Measurements from ENCODE around the gene AGO3. TPM values are rescaled to one million over a fixed set of nuclear protein-coding genes. Genes with fewer than 3 reads are reported as not detected.

Gene AGO3
- total RNA-seq, 1 experiment from 2014 or later: 39.4 TPM

DNA sequence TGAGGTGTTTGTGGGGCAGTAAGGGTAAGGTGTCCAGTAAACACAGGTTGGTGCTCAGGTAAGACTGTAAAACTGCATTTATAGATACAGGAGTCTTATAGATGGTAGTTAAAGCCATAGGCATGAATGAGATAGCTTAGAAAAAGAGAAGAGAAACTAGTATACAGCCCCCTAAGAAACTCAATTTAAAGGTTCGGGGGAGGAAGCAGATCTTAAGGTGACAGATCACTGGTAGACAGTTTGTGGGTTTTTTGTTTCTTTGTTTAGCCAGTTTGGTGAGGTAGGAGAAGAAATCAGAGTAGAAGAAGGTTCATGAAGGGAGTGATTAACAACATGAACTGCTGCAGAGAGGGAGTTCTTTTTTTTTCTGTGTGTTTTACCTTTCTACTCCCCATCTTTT, 6.1 kb upstream of the AGO3 start:
- no TSS peak for BruUV-seq (replicated peaks)
- Histone ChIP-seq H3K4me1 (ENCODE audit: control insufficient read depth, insufficient read depth, low read length) (peaks cover 5% of the 10 kb centered on the region), H3K27me3 (ENCODE audit: control insufficient read depth, insufficient read depth, low read length) (no peaks in the 10 kb centered on the region), H3K4me3 (ENCODE audit: low read depth in 2 of 2, low read length in 2 of 2) (no peak overlapping the region), H3K27ac (ENCODE audit: low read length) (no peak overlapping the region), H3K36me3 (ENCODE audit: control insufficient read depth, insufficient read depth, low read length) (no peaks in the 10 kb centered on the region; the same call in 1 of the 2 replicates), H3K9me3 (ENCODE audit: control insufficient read depth, insufficient read depth, low read depth, low read length) (no peaks in the 10 kb centered on the region)
- ATAC-seq (no peak), DNase-seq (ENCODE audit: low read depth, low spot score) (no peak)
- TF ChIP-seq, protein P1, sequence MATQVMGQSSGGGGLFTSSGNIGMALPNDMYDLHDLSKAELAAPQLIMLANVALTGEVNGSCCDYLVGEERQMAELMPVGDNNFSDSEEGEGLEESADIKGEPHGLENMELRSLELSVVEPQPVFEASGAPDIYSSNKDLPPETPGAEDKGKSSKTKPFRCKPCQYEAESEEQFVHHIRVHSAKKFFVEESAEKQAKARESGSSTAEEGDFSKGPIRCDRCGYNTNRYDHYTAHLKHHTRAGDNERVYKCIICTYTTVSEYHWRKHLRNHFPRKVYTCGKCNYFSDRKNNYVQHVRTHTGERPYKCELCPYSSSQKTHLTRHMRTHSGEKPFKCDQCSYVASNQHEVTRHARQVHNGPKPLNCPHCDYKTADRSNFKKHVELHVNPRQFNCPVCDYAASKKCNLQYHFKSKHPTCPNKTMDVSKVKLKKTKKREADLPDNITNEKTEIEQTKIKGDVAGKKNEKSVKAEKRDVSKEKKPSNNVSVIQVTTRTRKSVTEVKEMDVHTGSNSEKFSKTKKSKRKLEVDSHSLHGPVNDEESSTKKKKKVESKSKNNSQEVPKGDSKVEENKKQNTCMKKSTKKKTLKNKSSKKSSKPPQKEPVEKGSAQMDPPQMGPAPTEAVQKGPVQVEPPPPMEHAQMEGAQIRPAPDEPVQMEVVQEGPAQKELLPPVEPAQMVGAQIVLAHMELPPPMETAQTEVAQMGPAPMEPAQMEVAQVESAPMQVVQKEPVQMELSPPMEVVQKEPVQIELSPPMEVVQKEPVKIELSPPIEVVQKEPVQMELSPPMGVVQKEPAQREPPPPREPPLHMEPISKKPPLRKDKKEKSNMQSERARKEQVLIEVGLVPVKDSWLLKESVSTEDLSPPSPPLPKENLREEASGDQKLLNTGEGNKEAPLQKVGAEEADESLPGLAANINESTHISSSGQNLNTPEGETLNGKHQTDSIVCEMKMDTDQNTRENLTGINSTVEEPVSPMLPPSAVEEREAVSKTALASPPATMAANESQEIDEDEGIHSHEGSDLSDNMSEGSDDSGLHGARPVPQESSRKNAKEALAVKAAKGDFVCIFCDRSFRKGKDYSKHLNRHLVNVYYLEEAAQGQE (IDR thresholded peaks at IDR 0.05; ENCODE audit: insufficient read depth in 1 of 2, low read depth in 2 of 2, low read length in 1 of 2): no peak
- TF ChIP-seq, protein P2, sequence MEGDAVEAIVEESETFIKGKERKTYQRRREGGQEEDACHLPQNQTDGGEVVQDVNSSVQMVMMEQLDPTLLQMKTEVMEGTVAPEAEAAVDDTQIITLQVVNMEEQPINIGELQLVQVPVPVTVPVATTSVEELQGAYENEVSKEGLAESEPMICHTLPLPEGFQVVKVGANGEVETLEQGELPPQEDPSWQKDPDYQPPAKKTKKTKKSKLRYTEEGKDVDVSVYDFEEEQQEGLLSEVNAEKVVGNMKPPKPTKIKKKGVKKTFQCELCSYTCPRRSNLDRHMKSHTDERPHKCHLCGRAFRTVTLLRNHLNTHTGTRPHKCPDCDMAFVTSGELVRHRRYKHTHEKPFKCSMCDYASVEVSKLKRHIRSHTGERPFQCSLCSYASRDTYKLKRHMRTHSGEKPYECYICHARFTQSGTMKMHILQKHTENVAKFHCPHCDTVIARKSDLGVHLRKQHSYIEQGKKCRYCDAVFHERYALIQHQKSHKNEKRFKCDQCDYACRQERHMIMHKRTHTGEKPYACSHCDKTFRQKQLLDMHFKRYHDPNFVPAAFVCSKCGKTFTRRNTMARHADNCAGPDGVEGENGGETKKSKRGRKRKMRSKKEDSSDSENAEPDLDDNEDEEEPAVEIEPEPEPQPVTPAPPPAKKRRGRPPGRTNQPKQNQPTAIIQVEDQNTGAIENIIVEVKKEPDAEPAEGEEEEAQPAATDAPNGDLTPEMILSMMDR (IDR thresholded peaks at IDR 0.05): no peak
- TF ChIP-seq SIN3A (IDR thresholded peaks at IDR 0.05; ENCODE audit: borderline replicate concordance, insufficient read depth, low read depth, low read length) (no peak), TCF7L2 (IDR thresholded peaks at IDR 0.05; ENCODE audit: low read depth, low read length) (no peak), POLR2AphosphoS5 (IDR thresholded peaks at IDR 0.05; ENCODE audit: low read depth, low read length) (no peak)
- in situ Hi-C loops (cut with HindIII; ENCODE audit: low pct_unique_long_range_greater_than_20kb, low sequenced_read_pairs): no loop called here
- intact Hi-C loops (cut with micrococcal nuclease; ENCODE audit: unreplicated experiment): no loop called here
- ChIA-PET CTCF (no interaction called here), POLR2A (no interaction called here)

DNA sequence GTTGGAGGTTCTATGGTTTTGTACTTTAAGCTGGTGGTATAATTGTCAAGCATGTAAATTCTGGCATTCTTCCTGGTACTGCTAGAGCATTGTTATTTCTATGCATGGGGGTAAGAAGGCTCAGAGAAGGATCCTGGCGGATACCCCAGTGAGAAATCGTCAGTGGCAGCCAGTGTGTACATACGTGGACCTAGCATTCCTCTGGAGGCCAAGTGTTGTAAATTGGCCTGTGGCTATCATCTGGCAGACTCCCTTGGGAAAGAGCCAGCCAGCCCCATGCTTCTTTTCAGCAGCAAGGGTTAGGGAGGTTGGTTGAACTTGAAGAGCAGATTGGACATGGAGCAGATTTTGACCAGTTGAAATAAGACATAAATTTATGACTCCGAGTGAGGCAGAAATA, 5.2 kb upstream of the AGO3 start:
- in situ Hi-C loops (cut with HindIII; ENCODE audit: low pct_unique_long_range_greater_than_20kb, low sequenced_read_pairs): no loop called here
- POLR2A ChIA-PET: no interaction called here

More for the DNA sequence above, 5.2 kb upstream of the AGO3 start:
- TF ChIP-seq TCF7L2 (IDR thresholded peaks at IDR 0.05; ENCODE audit: low read depth, low read length) (no peak), POLR2AphosphoS5 (IDR thresholded peaks at IDR 0.05; ENCODE audit: low read depth, low read length) (no peak), SIN3A (IDR thresholded peaks at IDR 0.05; ENCODE audit: borderline replicate concordance, insufficient read depth, low read depth, low read length) (no peak)
- TF ChIP-seq, protein P2 (IDR thresholded peaks at IDR 0.05): no peak
- TF ChIP-seq, protein P1 (IDR thresholded peaks at IDR 0.05; ENCODE audit: insufficient read depth in 1 of 2, low read depth in 2 of 2, low read length in 1 of 2): no peak
- no peak for DNase-seq (ENCODE audit: low read depth, low spot score)
- Histone ChIP-seq H3K27me3 (ENCODE audit: control insufficient read depth, insufficient read depth, low read length) (no peaks in the 10 kb centered on the region), H3K4me3 (ENCODE audit: low read depth in 2 of 2, low read length in 2 of 2) (no peak overlapping the region), H3K4me1 (ENCODE audit: control insufficient read depth, insufficient read depth, low read length) (peaks cover 8% of the 10 kb centered on the region), H3K27ac (ENCODE audit: low read length) (no peak overlapping the region), H3K36me3 (ENCODE audit: control insufficient read depth, insufficient read depth, low read length) (no peaks in the 10 kb centered on the region; the same call in 1 of the 2 replicates), H3K9me3 (ENCODE audit: control insufficient read depth, insufficient read depth, low read depth, low read length) (no peaks in the 10 kb centered on the region)
- intact Hi-C loops (cut with micrococcal nuclease; ENCODE audit: unreplicated experiment): no loop called here
- BruUV-seq (replicated peaks): no TSS peak
- CTCF ChIA-PET: no interaction called here
- ATAC-seq: no peak

Data from Panc1 (cell line).